HepG2 (cell line): ENCODE data around the gene UHMK1. TPM values are rescaled to one million over a fixed set of nuclear protein-coding genes. Genes with fewer than 3 reads are reported as not detected.

Experiments
- ATAC-seq: fragments of 200-7000 bp; cut with Tn5 transposase; 3 replicates; pipeline ENCODE4 v1.9.1; 2020; ENCODE audit warnings: mild to moderate bottlenecking, moderate library complexity
- BruUV-seq: library from RNA; stranded (reverse); fragments of 400-500 nt; replicated peaks from 2 replicates; lab custom pipeline; 2021; lab: Mats Ljungman, UMichigan
- CTCF ChIA-PET: fragments of 300-600 bp; formaldehyde crosslinking; extraction: SDS; loops from one replicate; lab custom pipeline; 2021; ENCODE audit warnings: low total read pairs, inconsistent platforms, low intra/inter-chr PET ratio; lab: Yijun Ruan, JAX
- POLR2A ChIA-PET: fragments of 350-600 bp; sonication (Branson Sonifier 250); formaldehyde crosslinking; loops from one replicate; lab custom pipeline; 2020; ENCODE audit warnings: antibody characterized with exemption, inconsistent platforms; lab: Yijun Ruan, JAX
- DNase-seq: peaks from one replicate; pipeline ENCODE4 v3.0.0-alpha.2; 2015; ENCODE audit warnings: low spot score
- FAIRE-seq: peaks from 3 replicates; lab custom pipeline; 2011; peaks lifted over from hg19 to GRCh38; lab: Jason Lieb, UNC
- H2AFZ ChIP-seq: one replicate; pipeline ENCODE4 v1.6.1; 2011; ENCODE audit warnings: low read length, inconsistent platforms
- H3K27ac ChIP-seq: fragments of 300-600 bp; 3 replicates; pipeline ENCODE4 v1.8.0; 2011; ENCODE audit warnings: mixed run types, mild to moderate bottlenecking, mixed read lengths, low read length, inconsistent platforms; ENCODE audit not compliant: insufficient read depth; ENCODE audit errors: extremely low read length
- H3K27me3 ChIP-seq, 2 experiments: fragments of 200-600 bp in 1 of 2; 2 replicates in 1 of 2; 3 replicates in 1 of 2; pipeline versions ENCODE4 v1.6.0 to v1.8.0; 2011; ENCODE audit warnings: low read length in 2 of 2, mild to moderate bottlenecking in 2 of 2, moderate library complexity in 2 of 2, inconsistent platforms in 1 of 2; ENCODE audit not compliant: insufficient read depth in 2 of 2, control insufficient read depth in 1 of 2
- H3K36me3 ChIP-seq, 2 experiments: fragments of 200-600 bp in 1 of 2; replicated peaks in 1 of 2; 2 replicates in 1 of 2; 3 replicates in 1 of 2; pipeline versions ENCODE4 v1.5.1 to v1.8.0; 2011; ENCODE audit warnings: low read length in 2 of 2, inconsistent platforms in 1 of 2; ENCODE audit not compliant: insufficient read depth in 2 of 2, control insufficient read depth in 1 of 2
- H3K4me1 ChIP-seq: 2 replicates; pipeline ENCODE4 v1.5.1; 2012; ENCODE audit warnings: low read length, inconsistent platforms; ENCODE audit not compliant: insufficient read depth
- H3K4me2 ChIP-seq: 2 replicates; pipeline ENCODE4 v1.6.0; 2011; ENCODE audit warnings: low read depth, low read length, inconsistent platforms
- H3K4me3 ChIP-seq, 3 experiments: fragments of 200-600 bp in 1 of 3; sonication (generic), shearing (Covaris generic) in 1 of 3; replicated peaks in 1 of 3; 2 replicates each; pipeline ENCODE4 v1.5.1; 2011 to 2016; ENCODE audit warnings: low read length in 3 of 3, inconsistent platforms in 2 of 3, low read depth in 2 of 3, mild to moderate bottlenecking in 2 of 3, control low read depth in 1 of 3, mixed read lengths in 1 of 3; ENCODE audit not compliant: insufficient read depth in 1 of 3
- H3K79me2 ChIP-seq: one replicate; pipeline ENCODE4 v1.6.1; 2011; ENCODE audit warnings: low read length, inconsistent platforms; ENCODE audit not compliant: insufficient read depth
- H3K9ac ChIP-seq: 2 replicates; pipeline ENCODE4 v1.6.0; 2011; ENCODE audit warnings: mild to moderate bottlenecking, low read depth, low read length, inconsistent platforms; ENCODE audit not compliant: insufficient read depth
- H3K9me3 ChIP-seq: 2 replicates; pipeline ENCODE4 v1.5.1; 2012; ENCODE audit warnings: mild to moderate bottlenecking, low read length
- H4K20me1 ChIP-seq: 2 replicates; pipeline ENCODE4 v1.6.0; 2011; ENCODE audit warnings: inconsistent platforms, mild to moderate bottlenecking, low read length, moderate library complexity; ENCODE audit not compliant: insufficient read depth
- ATAD3A ChIP-seq: sonication (generic); formaldehyde crosslinking; IDR thresholded peaks from 2 replicates; pipeline ENCODE4 v1.4.0; 2020; ENCODE audit warnings: missing genetic modification reagents
- CREB1 ChIP-seq, 2 experiments: fragments of 450-650 bp in 1 of 2; IDR thresholded peaks; 2 replicates each; pipeline ENCODE4 v1.6.1; 2016 to 2017; ENCODE audit warnings: control low read depth in 1 of 2, mild to moderate bottlenecking in 1 of 2, missing compliant biosample characterization in 1 of 2, missing genetic modification characterization in 1 of 2
- FOXP1 ChIP-seq, 2 experiments: fragments of 450-650 bp in 1 of 2; IDR thresholded peaks; 2 replicates each; pipeline ENCODE4 v1.6.1; 2017 to 2018; ENCODE audit warnings: antibody characterized with exemption in 1 of 2
- HCFC1 ChIP-seq: fragments of 150-350 bp; IDR thresholded peaks from 2 replicates; pipeline ENCODE4 v1.6.1; 2014; ENCODE audit warnings: low read depth, low read length
- RCOR2 ChIP-seq: IDR thresholded peaks from 2 replicates; pipeline ENCODE4 v1.6.1; 2016; ENCODE audit warnings: missing biosample characterization, missing genetic modification reagents
- SAP130 ChIP-seq: IDR thresholded peaks from 2 replicates; pipeline ENCODE4 v1.6.1; 2016; ENCODE audit warnings: low read depth
- SP2 ChIP-seq: sonication (generic); formaldehyde crosslinking; IDR thresholded peaks from 2 replicates; pipeline ENCODE4 v1.5.1; 2020; ENCODE audit warnings: mild to moderate bottlenecking, missing genetic modification reagents
- YY1 ChIP-seq: IDR thresholded peaks from 2 replicates; pipeline ENCODE4 v1.6.1; 2011; ENCODE audit warnings: low read length, low read depth, moderate library complexity, mild to moderate bottlenecking; ENCODE audit not compliant: insufficient read depth, insufficient replicate concordance
- ZFP62 ChIP-seq: sonication (generic); formaldehyde crosslinking; IDR thresholded peaks from 2 replicates; pipeline ENCODE4 v1.4.0; 2020; ENCODE audit warnings: missing genetic modification reagents
- ZNF263 ChIP-seq: sonication (generic); formaldehyde crosslinking; IDR thresholded peaks from 2 replicates; pipeline ENCODE4 v1.4.0; 2020; ENCODE audit warnings: missing genetic modification reagents
- ZNF3 ChIP-seq: IDR thresholded peaks from 2 replicates; pipeline ENCODE4 v1.7.0; 2017; ENCODE audit warnings: inconsistent platforms
- ZNF569 ChIP-seq: sonication (generic); formaldehyde crosslinking; IDR thresholded peaks from 2 replicates; pipeline ENCODE4 v1.5.0; 2020; ENCODE audit warnings: mild to moderate bottlenecking, missing genetic modification reagents, moderate library complexity, borderline replicate concordance
- WGBS: methylation state at CpG from one replicate; pipeline ENCODE4 v1.1.6; 2017; ENCODE audit warnings: low lambda C conversion rate; 5-methylcytosine and 5-hydroxymethylcytosine counted together
- in situ Hi-C: cut with HindIII; loops from 2 replicates; pipeline ENCODE4 v1.10.0; 2017; ENCODE audit warnings: low pct_unique_long_range_greater_than_20kb; ENCODE audit not compliant: extremely low pct_ligation_motif_present
- intact Hi-C: fragments of 100-400 bp; cut with micrococcal nuclease; formaldehyde crosslinking; loops from one replicate; pipeline ENCODE4 v1.10.0; 2022; ENCODE audit not compliant: unreplicated experiment
- polyA plus RNA-seq, 8 experiments: library from polyadenylated mRNA; depleted of rRNA in 3 of 8; stranded (reverse) in 7 of 8; unstranded in 1 of 8; fragments of >200 nt; fragmentation: Illumina TruSeq in 4 of 8; extraction: Trizol in 4 of 8; gene quantifications; 2 replicates each; pipeline versions ENCODE4 v1.2.1 to v1.2.3, GENCODE V29; 2011 to 2016; ENCODE audit warnings: low read depth in 4 of 8, missing spikeins in 1 of 8, mixed read lengths in 1 of 8; ENCODE audit not compliant: insufficient read depth in 1 of 8
- total RNA-seq, 5 experiments: library from RNA; depleted of rRNA; stranded (reverse); fragments of >200 nt; fragmentation: Illumina TruSeq; extraction: Trizol; gene quantifications; 2 replicates each; pipeline ENCODE4 v1.2.3, GENCODE V29; 2016; ENCODE audit warnings: low read depth in 1 of 5
- TF ChIP-seq, protein P1 (sequence below): sonication (generic); IDR thresholded peaks from 2 replicates; pipeline ENCODE4 v1.6.1; 2016; ENCODE audit warnings: low read depth, borderline replicate concordance

The UHMK1 gene
- total and polyA plus RNA-seq, 2 of the 13 experiments (the other 11 are each of a cell fraction or from before 2014, with no cell fraction given): 12.9 to 20.0 TPM

GRCh38 chr1:162562470-162562828 lies 64.8 kb downstream of the UHMK1 start (continued):
- no peak for TF ChIP-seq ZNF263 (CRISPR knock-in tag)
- peak; percentile 78; the same call in 1 of the 2 replicates for TF ChIP-seq ZNF3
- no peak for TF ChIP-seq YY1
- TF ChIP-seq RCOR2 (CRISPR knock-in tag): no peak
- TF ChIP-seq SP2 (CRISPR knock-in tag): no peak
- TF ChIP-seq ZNF569 (CRISPR knock-in tag): no peak
- TF ChIP-seq, protein P1, sequence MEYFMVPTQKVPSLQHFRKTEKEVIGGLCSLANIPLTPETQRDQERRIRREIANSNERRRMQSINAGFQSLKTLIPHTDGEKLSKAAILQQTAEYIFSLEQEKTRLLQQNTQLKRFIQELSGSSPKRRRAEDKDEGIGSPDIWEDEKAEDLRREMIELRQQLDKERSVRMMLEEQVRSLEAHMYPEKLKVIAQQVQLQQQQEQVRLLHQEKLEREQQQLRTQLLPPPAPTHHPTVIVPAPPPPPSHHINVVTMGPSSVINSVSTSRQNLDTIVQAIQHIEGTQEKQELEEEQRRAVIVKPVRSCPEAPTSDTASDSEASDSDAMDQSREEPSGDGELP: peak; percentile 72; the same call in 1 of the 2 replicates
- TF ChIP-seq ZFP62: no peak
- TF ChIP-seq FOXP1 (IDR thresholded peaks at IDR 0.05): no peak
- TF ChIP-seq FOXP1 (CRISPR knock-in tag; IDR thresholded peaks at IDR 0.05): no peak
- TF ChIP-seq SAP130: peak; percentile 55; the same call in 1 of the 2 replicates
- TF ChIP-seq CREB1 (IDR thresholded peaks at IDR 0.05): no peak
- TF ChIP-seq CREB1 (CRISPR knock-in tag; IDR thresholded peaks at IDR 0.05): peak; percentile 35; the same call in 1 of the 2 replicates

DNA sequence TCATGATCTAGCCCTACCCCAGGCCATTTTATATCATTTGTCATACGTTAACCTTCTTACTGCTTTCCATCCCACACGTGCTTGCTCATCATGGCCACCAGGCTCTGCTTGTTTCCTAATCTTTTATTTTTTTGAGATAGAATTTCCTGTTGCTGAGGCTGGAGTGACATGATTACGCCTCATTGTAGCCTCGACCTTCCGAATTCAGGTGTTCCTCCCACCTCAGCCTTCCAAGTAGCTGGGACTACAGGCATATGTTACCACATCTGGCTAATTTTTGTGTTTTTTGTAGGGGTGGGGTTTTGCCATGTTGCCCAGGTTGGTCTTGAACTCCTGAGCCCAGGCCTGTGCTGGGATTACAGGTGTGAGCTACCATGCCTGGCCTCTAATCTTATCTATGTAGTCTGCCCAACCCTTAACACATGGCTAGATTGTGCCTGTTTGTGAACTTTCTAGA lies 67.2 kb downstream of the UHMK1 start:
- Histone ChIP-seq H3K4me3 (no peak overlapping the region), H4K20me1 (peaks cover 15% of the 10 kb centered on the region; the same call in 1 of the 2 replicates), H2AFZ (no peak overlapping the region), H3K27me3 (no peaks in the 10 kb centered on the region; a peak in 1 of 5 replicates), H3K4me1 (peaks cover 51% of the 10 kb centered on the region), H3K9ac (no peak overlapping the region), H3K27ac (no peak overlapping the region), H3K36me3 (peaks cover 1 to 28% of the 10 kb centered on the region in 2 experiments; a peak in 4 of 5 replicates), H3K4me2 (peak overlapping the region; percentile 90), H3K79me2 (peaks cover 66% of the 10 kb centered on the region), H3K9me3 (no peaks in the 10 kb centered on the region)
- in situ Hi-C loops (no loop called here), intact Hi-C loops (loop anchor here (5.0 kb wide), 1 partner anchor 33 kb away; no protein-coding TSS in a partner anchor)
- FAIRE-seq (no peak), ATAC-seq (no peak), DNase-seq (no peak)
- CTCF ChIA-PET: no interaction called here
- 95% methylated on average over 5 of the region's 5 CpGs for WGBS
- TF ChIP-seq ATAD3A (no peak), HCFC1 (no peak)
- POLR2A ChIA-PET: no interaction called here
- BruUV-seq: no TSS peak
